HEK293 (cell line): ENCODE data around the gene RASEF.

Source experiments
- CTCF ChIA-PET: fragments of 350-600 bp; formaldehyde crosslinking; extraction: SDS; loops from one replicate; lab custom pipeline; 2021; ENCODE audit warnings: antibody characterized with exemption; lab: Yijun Ruan, JAX
- POLR2A ChIA-PET: fragments of 300-600 bp; formaldehyde crosslinking; extraction: SDS; loops from one replicate; lab custom pipeline; 2020; ENCODE audit warnings: antibody characterized with exemption, inconsistent platforms; lab: Yijun Ruan, JAX
- H3K27ac ChIP-seq: fragments of 200-500 bp; sonication (Bioruptor generic); 2 replicates; pipeline ENCODE4 v1.5.1; 2014; ENCODE audit warnings: low read depth, low read length, control low read depth, inconsistent platforms; ENCODE audit errors: extremely low read depth
- H3K36me3 ChIP-seq, 2 experiments: fragments of 200-500 bp in 1 of 2; sonication (Bioruptor generic) in 1 of 2; 1 replicate in 1 of 2; 2 replicates in 1 of 2; pipeline ENCODE4 v1.5.1; 2014 to 2017; ENCODE audit warnings: inconsistent platforms in 2 of 2, low read length in 2 of 2; ENCODE audit not compliant: control insufficient read depth in 2 of 2, insufficient read depth in 1 of 2
- H3K4me1 ChIP-seq: fragments of 200-500 bp; sonication (Bioruptor generic); 2 replicates; pipeline ENCODE4 v1.5.1; 2014; ENCODE audit warnings: mild to moderate bottlenecking, low read length, inconsistent platforms; ENCODE audit not compliant: control insufficient read depth, insufficient read depth
- H3K4me3 ChIP-seq: 2 replicates; pipeline ENCODE4 v1.5.1; 2011; ENCODE audit warnings: low read depth, mild to moderate bottlenecking, control low read depth, low read length, moderate library complexity
- H3K9me3 ChIP-seq: fragments of 200-500 bp; sonication (Bioruptor generic); 2 replicates; pipeline ENCODE4 v1.5.1; 2014; ENCODE audit warnings: low read depth, low read length, inconsistent platforms; ENCODE audit not compliant: control insufficient read depth, insufficient read depth
- GLIS1 ChIP-seq: fragments of 450-650 bp; formaldehyde crosslinking; IDR thresholded peaks from 2 replicates; pipeline ENCODE4 v1.5.1; 2016; ENCODE audit warnings: missing biosample characterization, missing genetic modification characterization
- SP3 ChIP-seq: fragments of 450-650 bp; formaldehyde crosslinking; IDR thresholded peaks from 2 replicates; pipeline ENCODE4 v1.5.1; 2016; ENCODE audit warnings: missing biosample characterization, missing genetic modification characterization
- ZNF146 ChIP-seq: fragments of 450-650 bp; formaldehyde crosslinking; IDR thresholded peaks from 2 replicates; pipeline ENCODE4 v1.5.1; 2016; ENCODE audit warnings: missing biosample characterization, missing genetic modification characterization
- ZNF24 ChIP-seq: fragments of 450-650 bp; formaldehyde crosslinking; IDR thresholded peaks from 2 replicates; pipeline ENCODE4 v1.5.1; 2016; ENCODE audit warnings: missing biosample characterization, missing genetic modification characterization
- ZNF366 ChIP-seq: fragments of 450-650 bp; formaldehyde crosslinking; conservative IDR thresholded peaks from 2 replicates; pipeline ENCODE4 v1.5.1; 2016; ENCODE audit warnings: missing biosample characterization, missing genetic modification characterization
- ZNF473 ChIP-seq: fragments of 450-650 bp; formaldehyde crosslinking; IDR thresholded peaks from 2 replicates; pipeline ENCODE4 v1.5.1; 2017; ENCODE audit warnings: missing biosample characterization, missing genetic modification characterization
- ZNF530 ChIP-seq: fragments of 450-650 bp; formaldehyde crosslinking; IDR thresholded peaks from 2 replicates; pipeline ENCODE4 v1.5.1; 2016; ENCODE audit warnings: low read depth, missing biosample characterization, missing genetic modification characterization
- ZNF629 ChIP-seq: fragments of 450-650 bp; formaldehyde crosslinking; IDR thresholded peaks from 2 replicates; pipeline ENCODE4 v1.5.1; 2017; ENCODE audit warnings: missing biosample characterization, missing genetic modification characterization
- TF ChIP-seq, protein P1 (sequence below): fragments of 450-650 bp; formaldehyde crosslinking; IDR thresholded peaks from 2 replicates; pipeline ENCODE4 v1.5.1; 2016; ENCODE audit warnings: missing biosample characterization, missing genetic modification characterization
- TF ChIP-seq, protein P2 (sequence below): fragments of 450-650 bp; formaldehyde crosslinking; IDR thresholded peaks from 2 replicates; pipeline ENCODE4 v1.5.1; 2016; ENCODE audit warnings: missing biosample characterization, missing genetic modification characterization
- TF ChIP-seq, protein P3 (sequence below): fragments of 450-650 bp; formaldehyde crosslinking; IDR thresholded peaks from 2 replicates; pipeline ENCODE4 v1.5.1; 2016; ENCODE audit warnings: missing biosample characterization, missing genetic modification characterization
- TF ChIP-seq, protein P4 (sequence below): fragments of 450-650 bp; formaldehyde crosslinking; optimal IDR thresholded peaks from 2 replicates; pipeline ENCODE3; 2016; ENCODE audit warnings: missing biosample characterization, mild to moderate bottlenecking, missing genetic modification characterization
- TF ChIP-seq, protein P5 (sequence below): fragments of 450-650 bp; formaldehyde crosslinking; IDR thresholded peaks from 2 replicates; pipeline ENCODE4 v1.5.1; 2016; ENCODE audit warnings: missing biosample characterization, missing genetic modification characterization
- TF ChIP-seq, protein P6 (sequence below): fragments of 450-650 bp; formaldehyde crosslinking; IDR thresholded peaks from 2 replicates; pipeline ENCODE4 v1.5.1; 2017; ENCODE audit warnings: missing biosample characterization, missing genetic modification characterization
- TF ChIP-seq, protein P7 (sequence below): fragments of 450-650 bp; formaldehyde crosslinking; IDR thresholded peaks from 2 replicates; pipeline ENCODE4 v1.5.1; 2017; ENCODE audit warnings: missing biosample characterization, mild to moderate bottlenecking, missing genetic modification characterization, moderate library complexity

Gene RASEF

DNA sequence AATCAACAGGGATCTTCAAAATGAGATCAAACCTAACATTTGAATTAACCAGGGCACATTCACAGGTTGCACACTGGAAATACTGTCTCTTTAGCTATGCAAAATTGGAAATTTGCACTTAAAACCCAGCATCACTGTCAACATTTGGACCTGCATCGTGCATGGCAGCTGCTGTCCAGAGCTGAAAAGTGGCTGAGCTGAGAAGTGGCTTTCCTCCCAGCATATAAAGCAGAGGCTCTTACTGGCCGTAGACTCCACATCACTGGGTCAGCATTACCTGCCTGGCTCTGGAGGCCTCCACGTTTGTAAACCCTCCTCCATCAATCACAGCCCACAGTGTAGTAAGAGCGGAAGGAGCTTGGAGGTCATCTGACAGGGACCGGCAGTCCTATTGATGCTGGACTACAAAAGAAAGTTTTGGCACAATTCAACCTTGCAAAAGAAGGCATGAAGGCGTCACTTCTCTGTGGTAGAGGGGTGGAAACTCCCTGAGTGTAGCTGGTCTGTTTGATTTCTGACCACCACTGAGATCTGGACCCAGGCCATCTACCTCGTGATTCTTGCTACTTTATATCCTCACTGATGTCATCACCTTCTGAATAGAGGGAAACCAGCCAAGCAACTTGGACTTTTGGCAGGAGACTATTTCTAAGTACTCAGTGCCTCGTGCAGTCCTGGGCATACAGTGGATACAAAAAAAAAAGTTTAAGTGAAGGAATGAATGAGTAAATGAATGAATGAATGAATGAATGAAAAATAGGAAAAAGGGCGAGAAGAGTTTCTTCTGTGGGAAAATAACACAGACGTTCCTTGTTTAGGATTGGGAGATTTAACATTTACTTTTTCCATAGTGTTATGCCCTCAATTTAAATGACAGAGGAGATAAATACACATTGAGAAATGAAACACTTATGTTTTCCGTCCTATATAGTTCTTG lies 14.8 kb downstream of the RASEF start:
- Histone ChIP-seq H3K9me3 (no peaks in the 10 kb centered on the region), H3K4me1 (peaks cover 4% of the 10 kb centered on the region; the same call in 1 of the 2 replicates), H3K27ac (no peak overlapping the region), H3K4me3 (no peak overlapping the region), H3K36me3 (no peaks in the 10 kb centered on the region)
- ChIA-PET POLR2A (interaction anchor here (1.0 kb wide), 1 partner anchor 13 kb away, joined by 7 read pairs; no protein-coding TSS in a partner anchor), CTCF (interaction anchor here (0.8 to 1.0 kb wide), 3 partner anchors 11 to 174 kb away, joined by 3 to 5 read pairs (median 3); no protein-coding TSS in a partner anchor)
- TF ChIP-seq ZNF24 (peak; percentile 96), GLIS1 (peak; percentile 83), ZNF366 (tag by site-specific recombination) (peak; percentile 82), ZNF629 (tag by site-specific recombination) (peak; percentile 62), ZNF530 (tag by site-specific recombination) (no peak), SP3 (tag by site-specific recombination) (no peak)
- TF ChIP-seq, protein P1, sequence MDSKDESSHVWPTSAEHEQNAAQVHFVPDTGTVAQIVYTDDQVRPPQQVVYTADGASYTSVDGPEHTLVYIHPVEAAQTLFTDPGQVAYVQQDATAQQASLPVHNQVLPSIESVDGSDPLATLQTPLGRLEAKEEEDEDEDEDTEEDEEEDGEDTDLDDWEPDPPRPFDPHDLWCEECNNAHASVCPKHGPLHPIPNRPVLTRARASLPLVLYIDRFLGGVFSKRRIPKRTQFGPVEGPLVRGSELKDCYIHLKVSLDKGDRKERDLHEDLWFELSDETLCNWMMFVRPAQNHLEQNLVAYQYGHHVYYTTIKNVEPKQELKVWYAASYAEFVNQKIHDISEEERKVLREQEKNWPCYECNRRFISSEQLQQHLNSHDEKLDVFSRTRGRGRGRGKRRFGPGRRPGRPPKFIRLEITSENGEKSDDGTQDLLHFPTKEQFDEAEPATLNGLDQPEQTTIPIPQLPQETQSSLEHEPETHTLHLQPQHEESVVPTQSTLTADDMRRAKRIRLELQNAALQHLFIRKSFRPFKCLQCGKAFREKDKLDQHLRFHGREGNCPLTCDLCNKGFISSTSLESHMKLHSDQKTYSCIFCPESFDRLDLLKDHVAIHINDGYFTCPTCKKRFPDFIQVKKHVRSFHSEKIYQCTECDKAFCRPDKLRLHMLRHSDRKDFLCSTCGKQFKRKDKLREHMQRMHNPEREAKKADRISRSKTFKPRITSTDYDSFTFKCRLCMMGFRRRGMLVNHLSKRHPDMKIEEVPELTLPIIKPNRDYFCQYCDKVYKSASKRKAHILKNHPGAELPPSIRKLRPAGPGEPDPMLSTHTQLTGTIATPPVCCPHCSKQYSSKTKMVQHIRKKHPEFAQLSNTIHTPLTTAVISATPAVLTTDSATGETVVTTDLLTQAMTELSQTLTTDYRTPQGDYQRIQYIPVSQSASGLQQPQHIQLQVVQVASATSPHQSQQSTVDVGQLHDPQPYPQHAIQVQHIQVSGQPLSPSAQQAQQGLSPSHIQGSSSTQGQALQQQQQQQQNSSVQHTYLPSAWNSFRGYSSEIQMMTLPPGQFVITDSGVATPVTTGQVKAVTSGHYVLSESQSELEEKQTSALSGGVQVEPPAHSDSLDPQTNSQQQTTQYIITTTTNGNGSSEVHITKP (tag by site-specific recombination), result peak; percentile 54
- TF ChIP-seq, protein P2, sequence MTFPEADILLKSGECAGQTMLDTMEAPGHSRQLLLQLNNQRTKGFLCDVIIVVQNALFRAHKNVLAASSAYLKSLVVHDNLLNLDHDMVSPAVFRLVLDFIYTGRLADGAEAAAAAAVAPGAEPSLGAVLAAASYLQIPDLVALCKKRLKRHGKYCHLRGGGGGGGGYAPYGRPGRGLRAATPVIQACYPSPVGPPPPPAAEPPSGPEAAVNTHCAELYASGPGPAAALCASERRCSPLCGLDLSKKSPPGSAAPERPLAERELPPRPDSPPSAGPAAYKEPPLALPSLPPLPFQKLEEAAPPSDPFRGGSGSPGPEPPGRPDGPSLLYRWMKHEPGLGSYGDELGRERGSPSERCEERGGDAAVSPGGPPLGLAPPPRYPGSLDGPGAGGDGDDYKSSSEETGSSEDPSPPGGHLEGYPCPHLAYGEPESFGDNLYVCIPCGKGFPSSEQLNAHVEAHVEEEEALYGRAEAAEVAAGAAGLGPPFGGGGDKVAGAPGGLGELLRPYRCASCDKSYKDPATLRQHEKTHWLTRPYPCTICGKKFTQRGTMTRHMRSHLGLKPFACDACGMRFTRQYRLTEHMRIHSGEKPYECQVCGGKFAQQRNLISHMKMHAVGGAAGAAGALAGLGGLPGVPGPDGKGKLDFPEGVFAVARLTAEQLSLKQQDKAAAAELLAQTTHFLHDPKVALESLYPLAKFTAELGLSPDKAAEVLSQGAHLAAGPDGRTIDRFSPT (tag by site-specific recombination), result 0 out of 2 replicates have a peak, but pooled peaks have one; percentile 22
- TF ChIP-seq, protein P3, sequence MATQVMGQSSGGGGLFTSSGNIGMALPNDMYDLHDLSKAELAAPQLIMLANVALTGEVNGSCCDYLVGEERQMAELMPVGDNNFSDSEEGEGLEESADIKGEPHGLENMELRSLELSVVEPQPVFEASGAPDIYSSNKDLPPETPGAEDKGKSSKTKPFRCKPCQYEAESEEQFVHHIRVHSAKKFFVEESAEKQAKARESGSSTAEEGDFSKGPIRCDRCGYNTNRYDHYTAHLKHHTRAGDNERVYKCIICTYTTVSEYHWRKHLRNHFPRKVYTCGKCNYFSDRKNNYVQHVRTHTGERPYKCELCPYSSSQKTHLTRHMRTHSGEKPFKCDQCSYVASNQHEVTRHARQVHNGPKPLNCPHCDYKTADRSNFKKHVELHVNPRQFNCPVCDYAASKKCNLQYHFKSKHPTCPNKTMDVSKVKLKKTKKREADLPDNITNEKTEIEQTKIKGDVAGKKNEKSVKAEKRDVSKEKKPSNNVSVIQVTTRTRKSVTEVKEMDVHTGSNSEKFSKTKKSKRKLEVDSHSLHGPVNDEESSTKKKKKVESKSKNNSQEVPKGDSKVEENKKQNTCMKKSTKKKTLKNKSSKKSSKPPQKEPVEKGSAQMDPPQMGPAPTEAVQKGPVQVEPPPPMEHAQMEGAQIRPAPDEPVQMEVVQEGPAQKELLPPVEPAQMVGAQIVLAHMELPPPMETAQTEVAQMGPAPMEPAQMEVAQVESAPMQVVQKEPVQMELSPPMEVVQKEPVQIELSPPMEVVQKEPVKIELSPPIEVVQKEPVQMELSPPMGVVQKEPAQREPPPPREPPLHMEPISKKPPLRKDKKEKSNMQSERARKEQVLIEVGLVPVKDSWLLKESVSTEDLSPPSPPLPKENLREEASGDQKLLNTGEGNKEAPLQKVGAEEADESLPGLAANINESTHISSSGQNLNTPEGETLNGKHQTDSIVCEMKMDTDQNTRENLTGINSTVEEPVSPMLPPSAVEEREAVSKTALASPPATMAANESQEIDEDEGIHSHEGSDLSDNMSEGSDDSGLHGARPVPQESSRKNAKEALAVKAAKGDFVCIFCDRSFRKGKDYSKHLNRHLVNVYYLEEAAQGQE (tag by site-specific recombination), result 0 out of 2 replicates have a peak, but pooled peaks have one; percentile 40
- TF ChIP-seq, protein P4, sequence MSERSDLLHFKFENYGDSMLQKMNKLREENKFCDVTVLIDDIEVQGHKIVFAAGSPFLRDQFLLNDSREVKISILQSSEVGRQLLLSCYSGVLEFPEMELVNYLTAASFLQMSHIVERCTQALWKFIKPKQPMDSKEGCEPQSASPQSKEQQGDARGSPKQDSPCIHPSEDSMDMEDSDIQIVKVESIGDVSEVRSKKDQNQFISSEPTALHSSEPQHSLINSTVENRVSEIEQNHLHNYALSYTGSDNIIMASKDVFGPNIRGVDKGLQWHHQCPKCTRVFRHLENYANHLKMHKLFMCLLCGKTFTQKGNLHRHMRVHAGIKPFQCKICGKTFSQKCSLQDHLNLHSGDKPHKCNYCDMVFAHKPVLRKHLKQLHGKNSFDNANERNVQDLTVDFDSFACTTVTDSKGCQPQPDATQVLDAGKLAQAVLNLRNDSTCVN (tag by site-specific recombination), result no peak

DNA sequence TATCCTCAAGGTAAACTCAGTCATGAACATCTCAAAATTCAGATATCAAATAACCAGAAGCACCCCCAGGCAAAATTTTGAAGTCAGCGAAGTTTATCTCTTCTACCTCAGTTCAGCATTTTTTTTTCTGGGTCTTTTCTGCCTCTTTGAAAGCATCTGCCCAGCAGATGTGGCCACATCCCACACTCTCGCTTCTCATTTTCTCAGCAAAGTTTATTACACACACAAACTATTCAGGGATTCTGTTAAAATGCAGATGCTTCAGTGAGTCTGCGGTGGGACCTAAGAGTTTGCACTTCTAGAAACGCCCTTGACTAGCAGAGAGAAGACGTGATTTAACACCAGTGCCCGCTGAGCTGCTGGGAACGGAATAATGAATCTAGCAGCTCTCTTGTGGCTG lies 19.3 kb downstream of the RASEF start:
- H3K27ac ChIP-seq, result no peak overlapping the region
- TF ChIP-seq ZNF473 (tag by site-specific recombination), result no peak
- TF ChIP-seq, protein P5, sequence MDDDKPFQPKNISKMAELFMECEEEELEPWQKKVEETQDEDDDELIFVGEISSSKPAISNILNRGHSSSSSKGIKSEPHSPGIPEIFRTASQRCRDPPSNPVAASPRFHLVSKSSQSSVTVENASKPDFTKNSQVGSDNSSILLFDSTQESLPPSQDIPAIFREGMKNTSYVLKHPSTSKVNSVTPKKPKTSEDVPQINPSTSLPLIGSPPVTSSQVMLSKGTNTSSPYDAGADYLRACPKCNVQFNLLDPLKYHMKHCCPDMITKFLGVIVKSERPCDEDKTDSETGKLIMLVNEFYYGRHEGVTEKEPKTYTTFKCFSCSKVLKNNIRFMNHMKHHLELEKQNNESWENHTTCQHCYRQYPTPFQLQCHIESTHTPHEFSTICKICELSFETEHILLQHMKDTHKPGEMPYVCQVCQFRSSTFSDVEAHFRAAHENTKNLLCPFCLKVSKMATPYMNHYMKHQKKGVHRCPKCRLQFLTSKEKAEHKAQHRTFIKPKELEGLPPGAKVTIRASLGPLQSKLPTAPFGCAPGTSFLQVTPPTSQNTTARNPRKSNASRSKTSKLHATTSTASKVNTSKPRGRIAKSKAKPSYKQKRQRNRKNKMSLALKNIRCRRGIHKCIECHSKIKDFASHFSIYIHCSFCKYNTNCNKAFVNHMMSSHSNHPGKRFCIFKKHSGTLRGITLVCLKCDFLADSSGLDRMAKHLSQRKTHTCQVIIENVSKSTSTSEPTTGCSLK (tag by site-specific recombination), result no peak
- TF ChIP-seq, protein P6, sequence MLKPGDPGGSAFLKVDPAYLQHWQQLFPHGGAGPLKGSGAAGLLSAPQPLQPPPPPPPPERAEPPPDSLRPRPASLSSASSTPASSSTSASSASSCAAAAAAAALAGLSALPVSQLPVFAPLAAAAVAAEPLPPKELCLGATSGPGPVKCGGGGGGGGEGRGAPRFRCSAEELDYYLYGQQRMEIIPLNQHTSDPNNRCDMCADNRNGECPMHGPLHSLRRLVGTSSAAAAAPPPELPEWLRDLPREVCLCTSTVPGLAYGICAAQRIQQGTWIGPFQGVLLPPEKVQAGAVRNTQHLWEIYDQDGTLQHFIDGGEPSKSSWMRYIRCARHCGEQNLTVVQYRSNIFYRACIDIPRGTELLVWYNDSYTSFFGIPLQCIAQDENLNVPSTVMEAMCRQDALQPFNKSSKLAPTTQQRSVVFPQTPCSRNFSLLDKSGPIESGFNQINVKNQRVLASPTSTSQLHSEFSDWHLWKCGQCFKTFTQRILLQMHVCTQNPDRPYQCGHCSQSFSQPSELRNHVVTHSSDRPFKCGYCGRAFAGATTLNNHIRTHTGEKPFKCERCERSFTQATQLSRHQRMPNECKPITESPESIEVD, result no peak
- TF ChIP-seq, protein P7, sequence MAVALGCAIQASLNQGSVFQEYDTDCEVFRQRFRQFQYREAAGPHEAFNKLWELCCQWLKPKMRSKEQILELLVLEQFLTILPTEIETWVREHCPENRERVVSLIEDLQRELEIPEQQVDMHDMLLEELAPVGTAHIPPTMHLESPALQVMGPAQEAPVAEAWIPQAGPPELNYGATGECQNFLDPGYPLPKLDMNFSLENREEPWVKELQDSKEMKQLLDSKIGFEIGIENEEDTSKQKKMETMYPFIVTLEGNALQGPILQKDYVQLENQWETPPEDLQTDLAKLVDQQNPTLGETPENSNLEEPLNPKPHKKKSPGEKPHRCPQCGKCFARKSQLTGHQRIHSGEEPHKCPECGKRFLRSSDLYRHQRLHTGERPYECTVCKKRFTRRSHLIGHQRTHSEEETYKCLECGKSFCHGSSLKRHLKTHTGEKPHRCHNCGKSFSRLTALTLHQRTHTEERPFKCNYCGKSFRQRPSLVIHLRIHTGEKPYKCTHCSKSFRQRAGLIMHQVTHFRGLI (tag by site-specific recombination), result no peak
- no peak for TF ChIP-seq SP3 (tag by site-specific recombination)
- no peak for TF ChIP-seq ZNF146 (tag by site-specific recombination)

More for the DNA sequence above, 19.3 kb downstream of the RASEF start:
- ChIA-PET CTCF (no interaction called here), POLR2A (interaction anchor here (1.3 kb wide), 1 partner anchor 19 kb away, joined by 4 read pairs; no protein-coding TSS in a partner anchor)
- Histone ChIP-seq H3K9me3 (no peaks in the 10 kb centered on the region), H3K36me3 (no peaks in the 10 kb centered on the region), H3K4me1 (peaks cover 19% of the 10 kb centered on the region), H3K4me3 (no peak overlapping the region)
